Left colon (tissue), 2 donors: Measurements from ENCODE around the gene KMT2D. TPM values are rescaled to one million over a fixed set of nuclear protein-coding genes. Genes with fewer than 3 reads are reported as not detected.
A peak's percentile ranks its signal among the peaks of the same experiment; 100 is the strongest.

ENCODE experiments used
- ATAC-seq: fragments of 200-7000 bp; cut with Tn5 transposase; one replicate; pipeline ENCODE4 v1.9.1; 2020; ENCODE audit warnings: mild to moderate bottlenecking, moderate library complexity
- DNase-seq, 2 donors: peaks; one replicate each; pipeline ENCODE4 v3.0.0-alpha.2; 2020
- intact Hi-C, 2 donors: fragments of 100-400 bp; cut with DNase I in 1 of 2; cut with micrococcal nuclease in 1 of 2; formaldehyde crosslinking; loops; one replicate each; pipeline versions ENCODE4 v1.11.2 to v1.14.0; 2022; cut with DNase I, micrococcal nuclease
- total RNA-seq, 2 donors: library from RNA; stranded (reverse); fragmentation: NEBNext Ultra II Directional; extraction: Animal tissue kit (Norgen Biotek cat#: 25700); gene quantifications; one replicate each; pipeline ENCODE4 v1.2.1, GENCODE V29; 2021
- donor health status: DM: no; HTN: no; CAD: no.
- donor health status: DM: yes; HTN: yes; CAD: no.

The KMT2D gene
- total RNA-seq, 2 donors from 2014 or later, result 68.8 to 82.8 TPM

DNA sequence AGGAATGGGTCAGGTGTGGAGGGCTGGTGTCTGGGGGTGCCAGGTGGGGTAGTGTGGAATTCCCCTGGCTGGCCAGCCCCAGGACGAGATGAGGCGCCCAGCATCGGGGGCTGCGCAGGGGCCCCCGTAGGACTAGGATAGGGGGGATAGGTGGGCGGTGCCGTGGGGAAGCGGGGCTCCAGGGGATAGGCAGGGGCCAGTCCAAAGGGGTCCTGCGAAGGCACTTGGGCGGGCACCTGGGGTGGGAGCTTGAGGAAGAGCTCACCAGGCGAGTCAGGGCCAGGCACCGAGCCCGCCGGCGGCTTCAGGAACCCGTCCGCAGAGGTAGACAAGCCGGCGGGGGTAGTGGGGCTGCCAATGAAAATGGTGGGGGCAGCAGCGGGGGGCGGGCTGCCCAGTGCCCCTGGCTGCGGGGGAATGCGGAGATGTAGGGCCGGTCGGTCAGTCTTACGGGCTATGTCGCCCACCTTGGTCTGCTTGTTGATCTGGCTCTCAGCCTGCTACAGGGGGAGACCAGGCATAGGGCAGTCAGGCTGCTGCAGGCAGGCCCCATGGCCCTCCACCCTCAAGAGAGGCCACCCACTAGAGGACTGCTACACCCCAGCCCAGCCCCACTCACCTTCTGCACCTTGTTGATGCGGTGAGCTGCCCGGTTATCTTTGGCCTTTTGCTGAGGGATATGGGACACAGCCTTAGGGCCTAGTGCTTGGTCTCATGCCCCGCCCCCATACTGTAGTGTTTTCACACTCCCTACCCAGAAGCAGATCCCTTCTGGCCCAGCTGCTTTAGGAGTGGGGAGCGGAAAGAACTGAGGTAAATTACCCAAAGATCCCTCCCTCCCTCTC, 19.3 kb downstream of the KMT2D start:
- intact Hi-C loops, result no loop called here
- DNase-seq (no peak), ATAC-seq (no peak)

DNA sequence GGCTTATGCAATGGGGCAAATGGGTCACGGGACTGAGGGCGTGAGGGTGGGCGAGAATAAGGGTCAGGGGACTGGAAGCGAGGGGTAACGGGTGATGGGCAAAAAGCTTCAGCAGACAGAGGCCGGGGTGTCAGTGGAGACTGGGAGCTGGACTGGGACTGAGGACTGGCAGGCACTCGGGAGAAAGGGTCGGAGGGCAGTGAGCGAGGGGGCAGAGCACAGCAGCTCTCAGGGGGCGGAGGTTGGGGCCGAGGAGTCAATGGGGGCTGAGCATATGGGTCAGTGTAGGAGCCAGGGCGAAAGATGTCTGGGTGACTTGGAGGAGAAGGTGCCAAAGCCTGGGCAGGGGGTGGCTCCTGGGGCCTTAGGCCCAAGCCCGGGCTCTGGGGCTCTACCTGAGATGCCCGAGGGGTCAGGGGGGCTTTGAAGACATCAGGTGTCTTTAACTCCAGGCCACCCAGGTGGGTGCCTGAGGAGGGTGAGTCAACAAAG, 20.2 kb downstream of the KMT2D start:
- no peak for ATAC-seq
- DNase-seq, result no peak
- intact Hi-C loops, result no loop called here

DNA sequence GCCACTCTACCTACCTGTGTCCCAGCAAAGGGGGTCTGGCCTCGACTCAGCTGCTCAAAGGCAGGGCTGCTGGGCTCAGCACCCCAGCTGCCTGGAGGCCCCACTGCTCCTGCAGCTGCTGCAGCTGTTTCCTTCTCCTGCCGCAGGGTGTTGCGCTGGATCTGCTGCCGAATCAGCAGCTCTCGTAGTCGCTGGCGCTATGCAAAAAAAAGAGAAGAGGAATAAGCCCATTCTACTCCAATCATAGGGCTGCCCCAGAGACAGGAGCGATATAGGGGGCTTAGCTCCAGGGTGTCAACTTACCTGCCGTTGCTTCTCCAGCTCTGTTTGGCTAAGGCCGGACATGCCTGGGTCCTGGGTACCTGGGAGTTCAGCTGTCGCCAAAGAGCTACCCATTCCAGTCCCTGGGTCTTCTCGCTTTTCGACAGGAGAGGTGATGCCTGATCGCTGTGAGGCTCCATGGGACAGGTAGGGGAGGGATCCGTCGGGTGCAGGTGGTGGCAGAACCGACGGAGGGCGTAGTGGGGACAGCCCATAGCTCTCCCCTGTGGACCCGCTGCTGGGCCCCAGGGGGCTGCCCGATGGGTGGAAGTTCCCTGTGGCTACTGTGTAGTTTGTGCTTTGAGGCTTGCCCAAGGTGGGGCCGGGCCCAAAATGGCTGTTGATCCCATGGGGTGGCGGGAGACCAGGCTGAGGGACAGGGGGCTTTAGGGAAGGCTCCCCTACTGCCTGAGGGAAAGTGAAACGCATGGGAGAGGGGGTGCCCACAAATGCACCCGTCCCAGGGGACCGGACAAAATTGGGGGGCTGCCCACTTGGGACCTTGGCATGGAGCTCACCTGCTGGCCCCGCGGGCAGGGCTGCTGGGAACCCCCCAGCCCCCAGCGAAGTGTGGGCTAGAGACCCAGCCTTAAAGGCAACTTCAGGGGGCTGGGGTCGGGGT, 20.9 kb downstream of the KMT2D start:
- DNase-seq (no peak), ATAC-seq (no peak)
- intact Hi-C loops, result no loop called here

DNA sequence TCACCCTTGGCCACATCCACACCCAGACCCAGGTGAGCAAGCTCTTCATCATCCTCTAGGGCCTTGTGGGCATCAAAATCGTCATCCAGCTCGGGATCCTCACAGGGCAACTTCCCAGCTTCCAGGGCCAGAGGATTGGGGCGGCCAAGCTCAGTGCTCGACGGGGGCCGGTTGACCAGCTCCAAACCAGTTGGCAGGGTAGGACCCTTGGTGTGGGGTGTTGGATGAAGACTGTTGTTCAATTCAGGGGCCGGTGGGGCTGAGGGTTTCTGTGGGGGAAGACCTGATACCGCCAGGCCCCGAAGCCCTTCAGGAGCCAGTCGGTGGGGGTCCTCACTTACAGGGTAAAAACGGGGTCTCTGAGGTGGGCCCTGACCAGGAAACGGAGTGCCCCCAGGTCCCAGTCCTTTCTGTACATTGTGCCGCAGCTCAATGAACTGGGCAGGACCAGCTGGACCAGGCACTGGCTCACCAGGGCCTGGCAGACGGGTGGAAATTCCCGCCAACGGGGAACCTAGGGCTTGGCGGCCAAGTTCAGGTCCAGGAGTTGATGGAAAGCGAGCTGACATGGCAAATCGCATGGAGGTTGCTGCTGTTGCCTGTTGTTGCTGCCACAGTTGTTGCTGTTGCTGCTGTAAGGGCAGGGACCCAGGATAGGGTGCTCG, 22.2 kb downstream of the KMT2D start:
- ATAC-seq (no peak), DNase-seq (peak in 1 of 2 donors; percentile 3)
- intact Hi-C loops, result no loop called here

GRCh38 chr12:49037947-49038237, 22.7 kb downstream of the KMT2D start:
- DNase-seq, result peak in 1 of 2 donors; percentile 1
- intact Hi-C loops, result no loop called here
- ATAC-seq, result no peak

- DNase-seq, result no peak
- ATAC-seq, result no peak
- intact Hi-C loops, result no loop called here
These were observed 23.3 kb downstream of the KMT2D start for GRCh38 chr12:49037111-49037946.

DNA sequence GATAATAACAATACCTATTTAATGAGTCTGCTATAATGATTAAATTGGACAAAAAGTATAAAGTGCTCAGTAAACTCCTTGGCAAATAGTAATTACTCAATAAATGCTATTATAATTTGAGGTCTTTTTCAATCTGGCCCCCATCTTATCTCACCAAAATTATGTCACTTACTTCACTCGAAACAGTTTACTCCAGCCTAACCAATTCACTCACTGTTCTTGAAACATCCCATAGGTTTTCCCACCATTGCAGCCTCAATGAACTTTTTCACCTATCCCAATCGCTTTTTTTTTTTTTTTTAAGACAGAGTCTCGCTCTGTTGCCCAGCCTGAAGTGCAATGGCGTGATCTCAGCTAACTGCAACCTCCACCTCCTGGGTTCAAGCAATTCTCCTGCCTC, 24.6 kb downstream of the KMT2D start:
- intact Hi-C loops, result no loop called here

GRCh38 chr12:49034286-49034622, 26.3 kb downstream of the KMT2D start:
- ATAC-seq (no peak), DNase-seq (no peak)
- intact Hi-C loops, result no loop called here

More for the DNA sequence above, 24.6 kb downstream of the KMT2D start:
- DNase-seq (no peak), ATAC-seq (no peak)

DNA sequence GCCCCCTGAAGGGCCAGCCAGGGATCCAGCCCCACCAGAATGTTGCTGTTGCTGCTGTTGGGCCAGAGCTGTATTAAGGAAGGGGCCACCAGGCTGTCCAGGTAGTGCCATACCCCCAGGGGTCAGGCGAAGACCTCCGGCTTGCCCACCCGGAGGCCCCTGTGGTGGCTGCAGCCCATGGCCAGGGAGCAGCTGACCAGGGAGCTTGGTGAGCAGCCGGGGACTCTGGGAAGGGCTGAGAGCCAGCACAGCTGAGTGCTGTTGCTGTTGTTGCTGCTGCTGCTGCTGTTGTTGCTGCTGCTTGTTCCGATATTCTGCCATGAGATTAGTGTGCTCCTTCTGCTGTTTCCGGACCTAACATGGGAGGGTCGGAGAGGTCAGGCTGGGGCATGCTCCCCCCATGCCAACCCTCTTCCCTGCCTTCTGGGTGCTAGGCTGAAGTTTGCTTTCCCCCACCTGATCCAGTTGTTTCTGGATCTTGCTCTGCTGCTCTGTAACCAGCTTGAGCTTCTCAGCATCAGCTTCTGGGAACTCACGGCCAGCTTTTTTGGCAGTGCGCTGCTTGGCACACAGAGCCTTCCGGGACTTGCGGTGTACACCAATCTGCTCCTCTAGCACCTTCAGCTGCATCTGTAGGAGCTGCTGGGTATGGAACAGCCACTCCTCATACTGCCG, 26.8 kb downstream of the KMT2D start:
- intact Hi-C loops, result no loop called here
- ATAC-seq, result no peak
- no peak for DNase-seq

GRCh38 chr12:49032679-49033447, 27.7 kb downstream of the KMT2D start:
- intact Hi-C loops, result no loop called here
- ATAC-seq (peak; percentile 10), DNase-seq (no peak)

DNA sequence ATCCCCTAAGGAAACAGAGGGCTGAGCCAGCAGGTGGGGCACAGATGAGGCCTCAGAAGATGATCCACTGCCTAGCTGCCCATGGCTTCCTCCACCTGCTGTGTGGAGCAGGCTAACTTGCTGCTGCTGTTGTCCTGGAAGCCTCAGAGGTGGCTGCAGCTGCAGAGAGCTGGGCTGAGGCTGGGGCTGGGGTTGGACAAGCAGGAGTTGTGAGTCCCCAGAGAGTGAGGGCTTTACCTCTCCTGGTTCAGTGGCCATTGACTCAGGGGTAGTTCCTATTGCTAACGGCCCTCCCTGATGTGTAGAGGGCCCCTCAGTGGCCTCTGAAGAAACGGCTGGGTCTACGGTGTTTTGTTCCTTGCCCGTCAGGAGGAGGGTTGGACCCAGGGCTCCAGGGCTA, 28.3 kb downstream of the KMT2D start:
- no peak for DNase-seq
- intact Hi-C loops, result no loop called here
- ATAC-seq, result no peak

GRCh38 chr12:49031573-49032161, 28.9 kb downstream of the KMT2D start:
- no peak for DNase-seq
- ATAC-seq, result no peak
- intact Hi-C loops, result no loop called here

DNA sequence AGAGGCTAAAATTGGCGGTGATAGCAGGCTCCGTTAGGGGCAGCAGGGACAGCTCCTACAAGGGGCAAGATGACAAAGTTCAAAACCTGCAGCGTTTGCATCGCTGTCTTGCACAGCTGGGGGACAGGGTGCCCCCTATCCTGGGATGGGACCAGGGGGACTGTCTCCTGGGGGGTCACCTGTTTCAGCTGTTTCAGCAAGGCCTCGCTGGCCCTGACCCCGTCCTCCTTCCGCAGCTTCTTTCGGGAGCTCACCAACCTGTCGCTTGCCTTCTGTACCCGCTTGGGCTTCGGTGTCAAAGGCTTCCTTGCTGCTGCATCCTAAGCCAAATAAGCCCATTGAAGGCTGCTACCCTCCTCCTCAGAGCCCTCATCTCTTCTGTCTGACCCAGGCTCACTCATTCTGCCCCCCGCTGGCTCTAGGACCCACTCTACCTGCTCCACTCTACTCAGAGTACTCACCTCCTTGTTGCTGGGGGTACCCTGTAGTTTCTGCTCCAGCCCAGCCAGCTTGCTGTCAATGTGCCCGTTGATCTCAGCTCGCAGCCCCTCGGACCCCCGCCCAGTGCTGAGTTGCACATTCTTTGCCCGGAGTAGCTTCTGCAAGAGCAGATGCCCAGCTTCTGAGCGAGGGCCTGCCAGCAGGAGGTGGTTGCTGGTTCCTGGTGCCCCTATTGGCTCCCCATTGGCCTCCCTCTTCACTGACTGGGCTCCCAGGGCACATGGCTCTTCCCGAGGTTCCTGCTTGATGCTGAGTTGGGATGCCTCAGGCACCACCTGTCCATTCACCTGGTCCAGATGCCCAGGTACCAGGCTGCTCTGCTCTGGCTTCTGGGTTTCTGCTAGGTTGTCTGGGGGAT, 29.7 kb downstream of the KMT2D start:
- intact Hi-C loops, result no loop called here
- DNase-seq, result no peak
- ATAC-seq, result no peak

DNA sequence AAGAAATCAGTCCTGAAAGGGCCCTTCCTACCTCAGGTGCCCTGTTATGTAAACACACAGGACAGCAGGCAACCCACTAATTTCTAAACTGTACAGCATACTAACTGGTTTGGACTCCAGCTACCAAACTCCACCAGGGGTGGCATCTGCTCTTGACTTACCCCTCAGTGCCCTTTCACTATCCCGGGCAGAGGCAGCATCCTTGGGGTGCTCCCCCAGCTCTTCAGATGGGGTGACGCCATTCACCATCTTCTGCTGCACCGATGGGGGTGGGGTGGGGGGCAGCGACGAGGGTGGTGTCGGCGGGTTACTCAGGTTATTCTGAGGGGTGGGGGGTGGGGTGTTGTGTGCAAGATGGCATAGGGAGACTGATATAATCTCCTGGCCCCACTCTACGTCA, 30.5 kb downstream of the KMT2D start:
- ATAC-seq, result no peak
- no peak for DNase-seq
- intact Hi-C loops, result no loop called here

DNA sequence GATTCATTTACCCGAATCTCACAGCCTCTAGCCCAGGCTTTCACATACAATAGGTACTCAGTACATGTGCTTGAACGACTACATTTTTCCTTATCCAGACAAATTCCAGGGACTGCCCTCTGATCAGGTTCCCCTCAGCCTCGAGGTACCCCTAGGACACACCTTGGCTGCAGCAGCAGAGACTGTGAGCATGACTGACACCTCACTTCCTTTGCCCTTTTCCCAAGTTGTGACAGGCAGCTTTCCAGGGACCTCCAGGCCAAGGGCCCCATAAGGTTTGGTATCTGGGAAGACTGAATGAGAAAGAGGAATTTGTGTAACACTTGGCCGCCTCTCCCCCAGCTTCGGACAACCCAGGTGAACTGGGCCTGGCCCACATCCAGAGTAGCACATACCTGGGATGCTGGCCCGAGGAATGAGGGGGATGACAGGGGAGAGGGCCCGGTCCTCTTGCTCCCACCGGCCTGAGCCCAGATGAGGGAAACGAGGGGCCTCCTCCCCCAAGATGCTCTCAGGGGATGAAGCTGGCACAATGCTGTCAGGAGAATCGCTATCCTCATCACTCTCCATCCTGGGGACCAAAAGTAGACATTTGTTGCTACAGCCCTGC, 31.8 kb downstream of the KMT2D start:
- intact Hi-C loops, result no loop called here
- no peak for DNase-seq
- no peak for ATAC-seq
